Activated CD8-positive, alpha-beta memory T cell treated with anti-CD3 and anti-CD28 coated beads, Interleukin-2, amount 50 U/mL, for 24 hours (primary cell): Measurements from ENCODE around the gene MLLT1.
"Not testable (repeated sequence)": the region's sequence is repeated elsewhere in the genome, so short reads cannot be mapped to it uniquely, and the experiment has no call there.

ENCODE experiments used
- DNase-seq: peaks from one replicate; pipeline ENCODE4 v3.0.0-alpha.2; 2020; ENCODE audit errors: extremely low read depth

The MLLT1 gene, protein sequence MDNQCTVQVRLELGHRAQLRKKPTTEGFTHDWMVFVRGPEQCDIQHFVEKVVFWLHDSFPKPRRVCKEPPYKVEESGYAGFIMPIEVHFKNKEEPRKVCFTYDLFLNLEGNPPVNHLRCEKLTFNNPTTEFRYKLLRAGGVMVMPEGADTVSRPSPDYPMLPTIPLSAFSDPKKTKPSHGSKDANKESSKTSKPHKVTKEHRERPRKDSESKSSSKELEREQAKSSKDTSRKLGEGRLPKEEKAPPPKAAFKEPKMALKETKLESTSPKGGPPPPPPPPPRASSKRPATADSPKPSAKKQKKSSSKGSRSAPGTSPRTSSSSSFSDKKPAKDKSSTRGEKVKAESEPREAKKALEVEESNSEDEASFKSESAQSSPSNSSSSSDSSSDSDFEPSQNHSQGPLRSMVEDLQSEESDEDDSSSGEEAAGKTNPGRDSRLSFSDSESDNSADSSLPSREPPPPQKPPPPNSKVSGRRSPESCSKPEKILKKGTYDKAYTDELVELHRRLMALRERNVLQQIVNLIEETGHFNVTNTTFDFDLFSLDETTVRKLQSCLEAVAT

DNA sequence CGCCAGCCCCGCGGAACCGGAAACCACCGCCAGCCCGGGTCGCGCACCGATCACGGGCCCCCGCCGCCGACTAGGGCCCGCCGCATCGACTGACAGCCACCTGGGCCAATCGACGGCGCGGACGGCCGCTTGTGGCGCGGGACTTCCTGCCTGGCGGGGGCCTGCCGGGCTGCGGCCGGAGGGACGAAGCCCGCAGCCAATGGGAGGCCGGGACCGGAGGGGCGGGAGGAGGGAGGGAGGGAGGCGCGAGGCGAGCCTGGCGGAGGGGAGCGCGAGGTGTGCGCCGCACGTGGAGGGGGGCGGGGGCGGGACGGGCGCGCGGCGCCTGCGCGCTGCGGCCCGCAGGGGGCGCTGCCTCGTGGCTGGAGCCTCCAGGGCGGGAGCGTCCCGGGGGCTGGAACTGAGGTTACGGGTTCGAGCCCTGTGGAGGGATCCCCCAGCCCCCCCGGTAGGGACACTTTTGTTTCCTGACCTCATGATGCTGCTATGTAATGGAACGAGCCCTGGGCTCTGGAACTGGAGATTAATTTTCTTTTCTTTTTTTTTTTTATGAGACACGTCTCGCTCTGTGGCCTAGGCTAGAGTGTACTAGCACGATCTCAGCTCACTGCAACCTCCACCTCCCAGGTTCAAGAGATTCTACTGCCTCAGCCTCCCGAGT lies at the start of gene MLLT1:
MLLT1 (minus strand) TSS at position 45 of the 661 bp plus-strand sequence. CDS start 191 bp downstream, outside the sequence.
- DNase-seq: peak; percentile 83

DNA sequence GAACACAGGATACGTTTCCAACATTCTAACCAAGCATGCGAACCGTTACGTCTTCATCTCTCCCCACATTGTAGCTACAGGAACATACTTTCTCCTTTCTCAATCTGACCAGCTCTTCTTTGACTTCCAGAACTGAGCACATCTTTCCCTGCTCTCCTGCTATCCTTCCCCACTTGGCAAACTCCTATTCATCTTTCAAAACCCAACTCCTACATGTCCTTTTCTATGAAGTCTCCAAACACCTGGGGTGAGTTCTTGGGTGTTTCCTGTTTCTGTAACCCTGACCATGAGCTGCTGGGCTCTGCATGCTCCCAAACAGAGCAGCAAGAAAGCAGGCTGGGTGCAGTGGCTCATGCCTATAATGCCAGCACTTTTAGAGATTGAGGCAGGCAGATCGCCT lies 47.0 kb upstream of the MLLT1 start:
- DNase-seq: no peak

DNA sequence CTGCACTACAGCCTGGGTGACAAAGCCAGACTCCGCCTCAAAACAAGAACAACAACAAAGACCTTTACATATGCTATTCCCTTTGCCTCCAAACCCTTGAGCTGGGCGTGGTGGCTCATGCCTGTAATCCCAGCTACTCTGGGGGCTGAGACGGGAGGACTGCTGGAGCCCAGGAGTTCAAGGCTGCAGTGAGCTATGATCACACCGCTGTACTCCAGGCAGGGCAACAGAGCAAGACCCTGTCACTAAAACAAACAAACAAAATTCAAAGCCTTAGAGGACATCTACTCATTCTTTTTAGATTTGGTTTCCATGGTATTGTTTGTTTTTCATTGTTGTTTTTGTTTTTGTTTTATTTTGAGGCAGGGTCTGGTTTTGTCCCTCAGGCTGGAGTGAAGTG lies 45.8 kb upstream of the MLLT1 start:
- no peak for DNase-seq

DNA sequence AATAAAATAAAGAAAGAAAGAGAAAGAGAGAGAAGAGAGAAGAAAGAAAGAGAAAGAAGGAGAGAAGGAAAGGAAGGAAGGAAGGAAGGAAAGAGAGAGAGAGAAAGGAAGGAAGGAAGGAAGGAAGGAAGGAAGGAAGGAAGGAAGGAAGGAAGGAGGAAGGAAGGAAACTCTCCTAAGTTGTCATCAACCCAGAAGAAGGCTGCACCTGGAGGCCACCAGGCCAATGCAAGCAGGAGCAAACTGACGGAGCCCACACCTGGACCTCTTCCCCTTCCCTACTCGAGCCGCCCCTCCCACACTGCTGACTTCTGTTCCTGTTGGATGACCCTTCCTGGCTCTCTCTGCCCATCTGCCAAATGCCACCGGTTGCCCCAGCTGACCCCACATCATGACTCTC lies 45.0 kb upstream of the MLLT1 start:
- no peak for DNase-seq

DNA sequence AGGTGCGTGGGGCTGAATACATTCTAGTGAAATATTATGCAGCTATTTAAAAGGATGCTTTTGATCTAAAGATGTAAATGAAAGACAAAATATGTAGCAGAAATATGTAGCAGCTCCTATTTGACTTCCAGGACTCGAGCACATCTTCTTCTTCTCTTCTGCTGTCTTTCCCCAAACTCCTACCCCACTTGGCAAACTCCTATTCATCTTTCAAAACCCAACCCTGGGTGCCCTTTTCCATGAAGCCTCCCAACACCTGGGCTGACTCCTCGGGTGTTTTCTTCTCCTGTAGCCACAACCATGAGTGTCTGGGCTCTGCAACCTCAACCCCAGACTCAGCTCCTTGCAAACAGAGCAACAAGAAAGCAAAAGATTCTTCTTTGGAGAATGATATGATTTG lies 42.5 kb upstream of the MLLT1 start:
- no peak for DNase-seq

DNA sequence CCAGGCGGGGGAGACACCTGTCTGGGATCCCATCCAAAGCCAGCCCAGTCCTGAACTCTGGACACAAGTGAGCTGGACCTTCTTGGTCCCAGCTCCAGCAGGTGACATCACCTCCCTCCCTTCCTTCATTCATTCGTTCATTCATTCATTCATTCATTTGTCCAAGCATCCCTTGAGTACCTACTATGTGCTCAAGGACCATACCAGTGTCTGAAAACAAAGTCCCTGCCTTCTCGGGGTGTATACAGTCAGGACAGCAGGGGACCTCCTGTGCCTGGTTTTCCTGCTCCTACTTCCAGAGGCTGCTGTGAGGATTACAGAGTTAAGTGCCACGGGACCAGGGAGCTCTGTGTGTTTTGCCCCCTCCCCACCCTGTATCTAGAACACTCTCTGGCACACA lies 39.6 kb upstream of the MLLT1 start:
- DNase-seq: no peak

DNA sequence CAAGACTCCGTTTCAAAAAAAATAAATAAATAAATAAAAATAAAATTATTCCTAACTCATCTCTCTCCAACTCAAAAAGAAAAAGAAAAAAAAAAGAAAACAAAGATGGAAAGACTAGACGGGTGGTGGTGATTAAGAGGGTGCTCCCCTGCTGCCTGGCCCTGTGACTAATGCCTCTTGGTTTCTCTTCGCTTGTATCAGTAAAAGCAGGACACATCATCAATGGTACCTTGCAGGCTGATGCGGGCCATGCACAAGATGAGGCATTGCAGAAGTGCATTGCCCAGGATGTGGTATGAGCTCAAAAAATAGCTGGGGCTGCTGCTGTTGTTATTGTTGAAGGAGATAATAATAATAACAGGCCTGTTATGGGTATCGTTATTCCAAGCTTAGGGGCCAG lies 39.0 kb upstream of the MLLT1 start:
- no peak for DNase-seq

DNA sequence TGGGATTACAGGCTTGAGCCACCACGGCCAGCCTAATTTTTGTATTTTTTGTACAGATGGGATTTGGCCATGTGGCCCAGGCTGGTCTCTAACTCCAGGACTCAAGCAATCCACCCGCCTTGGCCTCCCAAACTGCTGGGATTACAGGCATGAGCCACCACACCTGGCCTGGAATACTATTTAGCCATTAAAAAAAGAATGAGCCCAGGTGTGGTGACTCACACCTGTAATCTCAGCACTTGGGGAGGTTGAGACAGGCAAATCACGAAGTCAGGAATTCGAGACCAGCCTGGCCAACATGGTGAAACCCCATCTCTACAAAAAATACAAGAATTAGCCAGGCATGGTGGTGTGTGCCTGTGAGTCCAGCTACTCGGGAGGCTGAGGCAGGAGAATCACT lies 35.9 kb upstream of the MLLT1 start:
- not testable (repeated sequence) for DNase-seq

DNA sequence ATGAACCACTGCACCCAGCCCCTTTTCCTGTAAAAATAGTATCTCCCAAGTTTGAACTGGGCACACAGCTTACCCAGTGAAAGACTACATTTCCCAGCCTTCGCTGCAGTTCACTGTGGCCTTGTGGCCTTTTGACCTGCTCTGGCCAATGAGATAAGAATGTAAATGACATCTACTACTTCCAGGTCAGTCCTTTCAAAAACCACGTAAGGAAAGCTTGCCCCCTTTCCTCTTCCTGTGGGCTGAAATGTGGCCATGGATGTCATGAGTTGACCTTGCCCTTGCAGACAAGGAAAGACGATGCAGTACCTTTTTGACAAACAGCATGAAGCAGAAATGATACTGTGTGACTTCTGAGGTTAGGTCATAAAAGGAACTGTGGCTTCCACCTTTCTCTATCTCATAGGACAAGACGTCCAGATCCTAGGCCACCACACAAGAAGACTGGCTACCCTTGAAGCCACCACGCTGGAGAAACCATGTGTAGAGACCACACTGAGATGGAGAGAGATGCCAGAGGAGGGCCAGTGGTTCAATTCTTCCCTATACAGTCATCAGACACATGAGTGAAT lies 33.7 kb upstream of the MLLT1 start:
- no peak for DNase-seq

DNA sequence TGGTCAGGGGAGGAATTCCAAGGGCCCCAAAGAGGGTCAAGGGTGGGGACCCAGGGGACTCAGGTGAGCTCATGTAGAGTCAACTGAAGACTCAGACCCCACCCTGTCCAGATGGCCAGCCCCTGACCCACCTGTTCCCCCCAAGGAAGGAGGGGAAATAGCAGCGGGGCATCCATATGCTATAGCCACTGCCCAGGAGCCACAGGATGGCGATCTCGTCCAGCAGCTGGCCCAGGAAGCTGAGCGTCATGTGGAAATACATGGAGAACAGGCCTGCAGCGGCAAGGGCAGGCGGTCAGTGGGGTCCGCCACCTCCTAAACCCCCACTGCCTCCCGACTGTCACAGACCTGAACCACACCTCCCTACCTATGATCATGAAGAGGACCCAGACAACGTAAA lies 32.2 kb upstream of the MLLT1 start:
- DNase-seq: no peak

DNA sequence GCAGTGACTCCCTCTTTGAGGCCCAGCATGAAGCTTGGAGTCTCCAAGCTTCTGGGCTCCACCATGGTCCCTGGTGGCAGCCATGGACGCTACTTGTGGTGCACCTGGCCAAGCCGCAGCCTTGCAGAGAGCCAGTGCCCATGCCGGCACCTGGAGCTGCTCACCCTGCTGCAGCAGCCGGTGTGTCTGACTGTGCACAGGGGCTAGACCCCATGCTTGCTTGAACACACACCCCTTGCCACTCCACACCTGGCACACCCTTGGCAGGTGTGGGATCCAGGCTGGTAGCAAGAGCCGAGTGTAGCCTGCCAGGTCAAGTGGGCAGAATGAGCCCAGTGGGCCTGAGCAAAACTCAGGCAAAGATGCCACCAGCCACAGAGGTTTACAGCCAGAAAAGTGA lies 18.6 kb upstream of the MLLT1 start:
- no peak for DNase-seq

DNA sequence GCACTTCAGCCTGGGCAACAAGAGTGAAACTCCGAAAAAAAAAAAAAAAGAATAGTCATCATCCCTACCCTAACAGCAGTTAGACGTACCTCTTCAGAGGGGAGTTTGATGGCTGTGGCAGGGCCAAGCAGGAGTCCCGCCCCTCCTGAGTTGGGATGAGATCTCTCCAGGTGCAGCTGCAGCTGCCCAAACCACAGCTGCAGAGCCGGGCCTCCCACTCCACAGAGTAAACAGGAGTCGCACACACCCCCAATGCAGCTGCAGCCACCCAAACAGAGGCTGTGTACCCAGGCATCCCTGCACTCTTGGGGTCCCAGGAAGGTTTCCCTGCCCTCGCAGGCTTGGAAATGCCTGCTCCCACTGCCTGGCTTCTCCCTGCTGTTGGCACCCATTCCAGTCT lies 17.4 kb upstream of the MLLT1 start:
- DNase-seq: no peak

DNA sequence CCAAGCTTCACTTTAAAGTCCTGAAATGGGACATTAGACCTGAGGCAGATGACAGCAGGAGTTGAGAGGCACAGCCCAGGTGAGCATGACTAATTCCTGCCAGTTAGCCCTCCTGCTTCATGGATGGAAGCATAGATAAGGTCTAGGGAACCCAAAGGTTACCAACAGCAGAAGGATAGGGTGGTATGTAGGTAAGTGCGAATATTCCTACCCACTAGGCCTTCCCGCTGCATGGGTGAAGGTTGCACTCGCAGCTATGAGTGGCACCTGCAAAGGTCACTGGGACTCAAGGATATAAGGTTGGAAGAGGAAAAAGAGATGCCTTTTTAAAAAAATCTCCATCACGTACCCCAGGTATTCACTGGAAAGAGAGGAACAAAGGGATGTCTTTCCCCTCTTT lies 12.2 kb upstream of the MLLT1 start:
- DNase-seq: no peak

DNA sequence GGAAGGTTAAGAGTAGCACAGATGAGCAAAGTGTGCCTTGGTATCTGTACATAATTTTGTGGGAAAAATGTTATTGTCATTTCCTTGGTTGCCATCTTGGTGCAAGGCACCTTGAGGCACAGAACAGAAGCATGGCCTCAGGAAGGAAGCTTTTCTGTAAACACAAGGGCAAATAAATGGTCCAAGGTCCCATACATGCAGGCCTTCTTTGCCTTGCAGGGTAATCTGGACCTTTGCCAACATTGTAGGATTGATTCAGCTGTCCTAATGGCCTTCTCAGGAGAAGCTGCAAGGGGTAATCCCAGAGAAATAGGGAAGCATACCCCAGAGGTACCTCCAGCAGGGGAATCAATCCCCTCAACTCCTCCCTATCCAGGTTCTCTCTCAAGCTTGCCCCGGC lies 9.0 kb upstream of the MLLT1 start:
- DNase-seq: no peak

DNA sequence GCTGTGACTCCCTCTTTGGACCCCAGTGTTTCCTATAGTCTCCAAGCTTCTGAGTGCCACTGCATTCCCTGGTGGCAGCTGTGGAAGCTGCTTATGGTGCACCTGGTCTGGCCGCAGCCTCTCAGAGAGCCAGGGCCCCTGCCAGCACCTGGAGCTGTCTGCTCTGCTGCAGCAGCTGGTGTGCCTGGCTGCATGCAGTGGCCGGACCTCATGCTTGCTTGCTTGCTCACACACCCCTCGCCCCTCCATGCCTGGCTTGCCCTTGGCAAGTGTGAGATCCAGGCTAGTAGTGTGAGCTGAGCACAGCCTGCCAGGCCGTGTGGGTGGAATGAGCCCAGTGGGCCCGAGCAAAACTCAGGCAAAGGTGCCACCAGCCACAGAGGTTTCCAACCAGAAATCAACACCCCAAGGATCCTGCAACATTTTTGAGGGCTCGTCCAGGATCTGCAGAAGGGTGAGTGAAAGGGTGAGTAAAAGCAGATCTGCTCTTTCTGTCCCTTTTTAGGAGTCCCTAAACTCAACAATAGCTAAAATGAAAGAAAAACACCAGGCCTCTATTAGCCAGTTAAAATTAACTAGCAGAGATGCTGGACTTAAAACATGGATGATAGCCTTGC lies 7.6 kb upstream of the MLLT1 start:
- no peak for DNase-seq

DNA sequence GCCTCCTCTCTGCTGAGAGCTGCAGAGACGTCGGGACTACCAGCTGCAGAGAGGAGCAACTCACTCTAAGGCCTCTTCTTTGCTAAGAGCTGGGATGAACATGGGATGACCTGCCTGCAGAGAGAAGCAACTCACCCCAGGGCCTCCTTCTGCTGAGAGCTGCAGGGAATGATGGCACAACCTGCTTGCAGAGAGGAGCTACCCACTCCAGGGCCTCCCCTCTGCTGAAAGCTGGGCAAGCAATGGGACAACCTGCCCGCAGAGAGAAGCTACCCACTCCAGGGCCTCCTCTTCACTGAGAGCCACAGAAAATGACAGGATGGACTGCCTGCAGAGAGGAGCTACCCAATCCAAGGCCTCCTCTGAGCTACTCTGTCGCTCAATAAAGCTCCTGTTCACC lies 6.9 kb upstream of the MLLT1 start:
- DNase-seq: no peak

DNA sequence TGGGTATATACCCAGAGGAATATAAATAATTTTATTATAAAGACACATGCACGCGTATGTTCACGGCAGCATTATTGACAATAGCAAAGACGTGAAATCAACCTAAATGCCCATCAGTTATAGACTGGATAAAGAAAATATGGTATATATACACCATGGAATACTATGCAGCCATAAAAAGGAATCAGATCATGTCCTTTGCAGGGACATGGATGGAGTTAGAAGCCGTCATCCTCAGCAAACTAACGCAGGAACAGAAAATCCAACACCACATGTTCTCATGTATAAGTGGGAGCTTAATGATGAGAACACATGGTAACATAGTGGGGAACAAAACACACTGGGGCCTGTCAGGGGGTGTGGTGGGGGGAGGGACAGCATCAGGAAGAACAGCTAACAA lies 2.6 kb upstream of the MLLT1 start:
- DNase-seq: not testable (repeated sequence)

DNA sequence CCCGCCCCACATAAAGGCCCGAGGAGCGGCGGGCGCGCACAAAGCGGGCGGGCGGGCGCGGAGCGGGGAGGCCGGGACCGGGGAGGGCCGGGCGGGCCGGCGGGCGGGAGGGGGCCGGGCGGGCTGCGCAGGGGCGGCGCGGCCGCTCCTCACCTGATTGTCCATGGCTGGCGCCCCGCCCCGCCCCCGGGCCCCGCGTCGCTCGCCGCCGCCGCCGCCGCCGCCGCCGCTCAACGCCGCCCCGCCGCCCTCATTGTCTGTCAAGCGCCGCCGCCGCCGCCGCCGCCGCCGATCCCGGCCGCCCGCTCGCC lies 200 bp downstream of the MLLT1 start:
- no peak for DNase-seq

DNA sequence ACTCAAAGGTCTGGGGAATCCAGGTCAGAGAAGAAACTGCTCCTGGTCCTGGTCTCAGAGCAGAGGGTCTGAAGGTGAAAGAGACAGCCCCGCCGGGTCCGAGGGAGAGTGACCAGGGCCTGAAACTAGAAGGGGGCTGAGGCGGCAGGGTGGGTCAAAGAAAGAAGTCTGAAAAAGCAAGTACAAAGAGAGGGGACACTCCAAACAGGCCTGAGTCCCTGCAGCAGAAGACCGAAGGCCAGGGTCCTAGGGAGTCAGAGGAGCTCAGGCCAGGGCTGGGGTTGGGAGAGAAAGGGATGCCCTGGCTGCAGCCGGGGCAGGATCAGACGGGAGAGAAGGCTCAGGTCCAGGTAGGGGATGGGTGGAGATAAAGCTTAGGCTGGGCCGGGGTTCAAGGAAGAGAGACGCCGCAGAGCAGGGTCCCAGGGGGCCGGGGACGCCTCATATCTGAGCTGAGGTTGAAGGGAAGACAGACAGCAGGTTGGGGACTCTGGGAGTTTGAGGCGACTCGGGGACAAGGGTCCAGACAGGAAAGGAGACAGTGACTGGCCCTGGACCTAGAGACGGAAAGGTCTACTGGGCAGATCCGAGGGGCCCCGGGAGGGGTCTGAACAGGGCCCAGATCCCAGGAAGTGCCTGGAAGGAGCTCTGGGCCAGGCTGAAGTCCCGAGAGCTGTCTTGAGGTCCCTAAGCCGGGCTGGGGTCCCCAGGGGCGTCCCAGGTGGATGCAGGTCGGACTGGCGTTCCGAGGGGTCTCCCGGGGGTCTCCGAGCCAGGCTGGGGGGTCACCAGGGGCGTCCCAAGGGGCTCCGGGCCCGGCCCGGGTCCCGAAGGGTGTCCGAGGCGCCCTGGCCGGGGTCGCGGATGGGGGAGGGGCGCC lies 795 bp downstream of the MLLT1 start:
- no peak for DNase-seq

DNA sequence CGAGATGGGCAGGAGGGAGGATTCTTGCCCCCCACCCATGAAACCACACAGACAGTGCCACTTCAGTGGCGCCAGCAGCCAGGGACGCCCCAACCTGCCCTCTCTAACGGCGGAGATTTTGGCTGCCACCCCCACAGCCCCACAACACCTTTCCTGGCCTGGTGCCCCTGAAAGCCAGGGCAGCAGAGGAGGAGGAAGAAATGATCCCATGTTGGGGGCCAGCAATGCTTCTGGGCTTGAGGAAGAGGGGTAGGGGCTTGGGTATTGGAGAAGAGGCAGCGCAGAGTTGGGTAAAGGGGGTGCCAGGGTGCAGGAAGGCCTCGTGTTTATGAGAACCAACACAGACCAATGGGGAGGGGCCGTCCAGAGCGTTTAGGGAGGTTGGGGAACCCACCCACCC lies 1.7 kb downstream of the MLLT1 start:
- DNase-seq: no peak

DNA sequence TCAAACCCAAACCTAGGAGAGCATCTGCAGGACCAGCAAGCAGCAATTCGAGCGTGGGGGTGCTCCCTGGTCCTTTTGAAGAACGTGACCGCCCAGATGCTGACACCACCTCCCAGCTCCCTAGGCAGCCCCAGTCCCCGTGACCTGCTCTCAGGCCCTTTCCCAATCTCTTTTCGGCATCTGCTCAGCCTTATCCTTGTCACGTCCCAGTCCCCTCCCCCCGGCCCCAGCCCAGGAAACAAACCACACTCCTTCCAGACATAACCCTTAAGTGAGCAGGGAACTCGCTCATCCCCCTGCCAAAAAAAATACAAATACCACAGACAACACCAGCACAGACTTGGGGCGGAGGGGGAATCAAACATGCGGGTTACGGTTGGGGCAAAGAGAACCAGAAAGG lies 3.3 kb downstream of the MLLT1 start:
- DNase-seq: no peak
